Tibial nerve (tissue), 4 donors: Measurements from ENCODE around the gene SPINK2.

Source experiments
- EP300 ChIP-seq, 2 donors: sonication (generic); formaldehyde crosslinking; IDR thresholded peaks; one replicate each; pipeline ENCODE4 v1.6.1; 2017; ENCODE audit warnings: antibody characterized with exemption in 2 of 2, mild to moderate bottlenecking in 1 of 2
- TF ChIP-seq, protein P1 (sequence below), 5 experiments: fragments of 200-600 bp in 3 of 5; fragments of 450-650 bp in 2 of 5; sonication (generic) in 3 of 5; IDR thresholded peaks; one replicate each; pipeline ENCODE4 v1.5.1; 2016 to 2019; ENCODE audit warnings: antibody characterized with exemption in 5 of 5, mild to moderate bottlenecking in 3 of 5, moderate library complexity in 2 of 5

DNA sequence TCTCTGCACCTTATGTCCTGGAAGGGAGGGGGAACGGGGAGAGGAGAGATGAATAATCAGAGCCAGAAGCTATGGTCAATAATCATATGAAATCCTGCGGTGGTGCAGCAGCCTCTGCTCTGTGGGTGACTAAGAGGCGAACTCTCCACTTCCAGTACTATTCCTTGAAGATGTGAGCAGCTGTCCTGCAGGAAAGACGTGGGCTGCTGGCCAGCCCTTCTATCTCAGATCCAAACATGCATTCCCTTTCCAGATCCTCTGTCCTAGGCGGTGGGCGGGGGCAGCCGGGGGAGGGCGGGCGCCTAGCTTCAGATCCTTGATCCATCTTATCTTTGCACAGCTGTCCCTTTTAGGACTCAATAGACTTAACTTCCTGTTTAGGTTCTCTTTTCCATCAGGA, 34.5 kb downstream of the SPINK2 start:
- TF ChIP-seq, protein P1, sequence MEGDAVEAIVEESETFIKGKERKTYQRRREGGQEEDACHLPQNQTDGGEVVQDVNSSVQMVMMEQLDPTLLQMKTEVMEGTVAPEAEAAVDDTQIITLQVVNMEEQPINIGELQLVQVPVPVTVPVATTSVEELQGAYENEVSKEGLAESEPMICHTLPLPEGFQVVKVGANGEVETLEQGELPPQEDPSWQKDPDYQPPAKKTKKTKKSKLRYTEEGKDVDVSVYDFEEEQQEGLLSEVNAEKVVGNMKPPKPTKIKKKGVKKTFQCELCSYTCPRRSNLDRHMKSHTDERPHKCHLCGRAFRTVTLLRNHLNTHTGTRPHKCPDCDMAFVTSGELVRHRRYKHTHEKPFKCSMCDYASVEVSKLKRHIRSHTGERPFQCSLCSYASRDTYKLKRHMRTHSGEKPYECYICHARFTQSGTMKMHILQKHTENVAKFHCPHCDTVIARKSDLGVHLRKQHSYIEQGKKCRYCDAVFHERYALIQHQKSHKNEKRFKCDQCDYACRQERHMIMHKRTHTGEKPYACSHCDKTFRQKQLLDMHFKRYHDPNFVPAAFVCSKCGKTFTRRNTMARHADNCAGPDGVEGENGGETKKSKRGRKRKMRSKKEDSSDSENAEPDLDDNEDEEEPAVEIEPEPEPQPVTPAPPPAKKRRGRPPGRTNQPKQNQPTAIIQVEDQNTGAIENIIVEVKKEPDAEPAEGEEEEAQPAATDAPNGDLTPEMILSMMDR (IDR thresholded peaks at IDR 0.05): no peak
- no peak for TF ChIP-seq EP300 (IDR thresholded peaks at IDR 0.05)
